Measurements from ENCODE around the gene PIH1D1.
A peak's percentile ranks its signal among the peaks of the same experiment; 100 is the strongest.

PIH1D1 gene

GRCh38 chr19:49451430-49452181 lies at the start of gene PIH1D1:
PIH1D1 (minus strand) TSS chr19:49451814; CDS start chr19:49451574, 240 bp downstream.
- peak; percentile 98 for DNase-seq (ENCODE audit: low spot score)

- no peak for DNase-seq (ENCODE audit: low spot score)
These were observed 47.5 kb upstream of the PIH1D1 start for GRCh38 chr19:49499030-49499670.

- no peak for DNase-seq (ENCODE audit: low spot score)
These were observed 46.9 kb upstream of the PIH1D1 start for GRCh38 chr19:49498475-49498874.

GRCh38 chr19:49497789-49498103 lies 46.1 kb upstream of the PIH1D1 start:
- no peak for DNase-seq (ENCODE audit: low spot score)

- DNase-seq (ENCODE audit: low spot score), result peak; percentile 77
These were observed 45.6 kb upstream of the PIH1D1 start for GRCh38 chr19:49497047-49497788.

GRCh38 chr19:49496574-49497008 lies 45.0 kb upstream of the PIH1D1 start:
- no peak for DNase-seq (ENCODE audit: low spot score)

- DNase-seq (ENCODE audit: low spot score), result no peak
These were observed 41.2 kb upstream of the PIH1D1 start for GRCh38 chr19:49492573-49493405.

GRCh38 chr19:49491804-49492572 lies 40.4 kb upstream of the PIH1D1 start:
- DNase-seq (ENCODE audit: low spot score), result no peak

- no peak for DNase-seq (ENCODE audit: low spot score)
These were observed 39.6 kb upstream of the PIH1D1 start for GRCh38 chr19:49491030-49491803.

- DNase-seq (ENCODE audit: low spot score), result no peak
These were observed 38.8 kb upstream of the PIH1D1 start for GRCh38 chr19:49490287-49491029.

GRCh38 chr19:49489601-49490167 lies 38.1 kb upstream of the PIH1D1 start:
- peak; percentile 51 for DNase-seq (ENCODE audit: low spot score)

GRCh38 chr19:49488863-49489537 lies 37.4 kb upstream of the PIH1D1 start:
- DNase-seq (ENCODE audit: low spot score), result no peak

- DNase-seq (ENCODE audit: low spot score), result no peak
These were observed 36.6 kb upstream of the PIH1D1 start for GRCh38 chr19:49488046-49488862.

GRCh38 chr19:49487277-49488045 lies 35.8 kb upstream of the PIH1D1 start, which contains the start of gene RPL13A:
RPL13A (plus strand) TSS chr19:49487608; CDS start chr19:49487630, 22 bp downstream.
- DNase-seq (ENCODE audit: low spot score), result peak; percentile 100

GRCh38 chr19:49486710-49487276 lies 35.2 kb upstream of the PIH1D1 start:
- DNase-seq (ENCODE audit: low spot score), result no peak

- no peak for DNase-seq (ENCODE audit: low spot score)
These were observed 34.6 kb upstream of the PIH1D1 start for GRCh38 chr19:49486232-49486631.
